Natural killer cell treated with Interleukin-12 subunit alpha and Interleukin-12 subunit beta and Interleukin-15 and Interleukin-18, amount 100 ng/mL, for 72 hours (primary cell): ENCODE measurements around the gene GAS6. TPM values are rescaled to one million over a fixed set of nuclear protein-coding genes. Genes with fewer than 3 reads are reported as not detected.

ENCODE experiments used
- ATAC-seq, 2 donors: fragments of 150-1000 bp; cut with Tn5 transposase in 1 of 2; sonication (Bioruptor Pico), chemical (Tn5 transposase) in 1 of 2; 2 replicates each; pipeline ENCODE4 v1.10.0; 2021
- DNase-seq: peaks from one replicate; pipeline ENCODE4 v3.0.0; 2022; ENCODE audit warnings: low spot score
- H3K27ac Mint-ChIP-seq, 2 donors: 1 replicate in 1 of 2; 2 replicates in 1 of 2; pipeline ENCODE4 v1.8.0; 2022; ENCODE audit warnings: mixed read lengths in 2 of 2, mild to moderate bottlenecking in 1 of 2, moderate library complexity in 1 of 2
- H3K27me3 Mint-ChIP-seq, 2 donors: 1 replicate in 1 of 2; 2 replicates in 1 of 2; pipeline ENCODE4 v1.8.0; 2022; ENCODE audit warnings: mixed read lengths in 2 of 2
- H3K36me3 Mint-ChIP-seq: one replicate; pipeline ENCODE4 v1.8.0; 2022; ENCODE audit warnings: mixed read lengths
- H3K4me1 Mint-ChIP-seq, 2 donors: 1 replicate in 1 of 2; 2 replicates in 1 of 2; pipeline ENCODE4 v1.8.0; 2022; ENCODE audit warnings: low read depth in 2 of 2, mixed read lengths in 2 of 2, mild to moderate bottlenecking in 1 of 2
- H3K4me3 Mint-ChIP-seq: one replicate; pipeline ENCODE4 v1.8.0; 2022; ENCODE audit warnings: mixed read lengths
- H3K9me3 Mint-ChIP-seq: 2 replicates; pipeline ENCODE4 v1.8.0; 2022; ENCODE audit warnings: mixed read lengths
- total RNA-seq, 2 donors: library from RNA; stranded (reverse); gene quantifications; one replicate each; pipeline ENCODE4 v1.2.3, GENCODE V29; 2022

Gene GAS6
- total RNA-seq, 2 donors from 2014 or later, result 0.45 TPM; not detected in 1

GRCh38 chr13:113900646-113901045, 36.8 kb upstream of the GAS6 start:
- Mint-ChIP-seq H3K4me1 (no peaks in the 10 kb centered on the region), H3K36me3 (peaks cover under 1% of the 10 kb centered on the region), H3K27me3 (peaks cover 15 to 17% of the 10 kb centered on the region in 2 donors), H3K9me3 (no peaks in the 10 kb centered on the region), H3K27ac (no peak overlapping the region), H3K4me3 (no peak overlapping the region)
- DNase-seq (no peak), ATAC-seq (no peak)

GRCh38 chr13:113898391-113898790, 34.5 kb upstream of the GAS6 start:
- peaks cover 5% of the 10 kb centered on the region for H3K36me3 Mint-ChIP-seq
- DNase-seq (no peak), ATAC-seq (no peak)
- H3K27me3 Mint-ChIP-seq, result peaks cover 28 to 36% of the 10 kb centered on the region in 2 donors
- H3K9me3 Mint-ChIP-seq, result no peaks in the 10 kb centered on the region
- H3K4me3 Mint-ChIP-seq, result no peak overlapping the region
- H3K27ac Mint-ChIP-seq, result no peak overlapping the region
- H3K4me1 Mint-ChIP-seq, result no peaks in the 10 kb centered on the region

GRCh38 chr13:113897966-113898365, 34.1 kb upstream of the GAS6 start:
- H3K4me3 Mint-ChIP-seq, result no peak overlapping the region
- H3K27me3 Mint-ChIP-seq, result peaks cover 28 to 40% of the 10 kb centered on the region in 2 donors
- DNase-seq (no peak), ATAC-seq (no peak)
- peaks cover 5% of the 10 kb centered on the region for H3K36me3 Mint-ChIP-seq
- no peaks in the 10 kb centered on the region for H3K9me3 Mint-ChIP-seq
- H3K4me1 Mint-ChIP-seq, result no peaks in the 10 kb centered on the region
- no peak overlapping the region for H3K27ac Mint-ChIP-seq

- Mint-ChIP-seq H3K4me3 (no peak overlapping the region), H3K4me1 (no peaks in the 10 kb centered on the region), H3K9me3 (no peaks in the 10 kb centered on the region), H3K27ac (no peak overlapping the region), H3K36me3 (peaks cover 5% of the 10 kb centered on the region), H3K27me3 (peaks cover 28 to 48% of the 10 kb centered on the region in 2 donors)
- DNase-seq (no peak), ATAC-seq (no peak)
Measured at GRCh38 chr13:113897161-113897560, 33.3 kb upstream of the GAS6 start.

- no peaks in the 10 kb centered on the region for H3K4me1 Mint-ChIP-seq
- no peak overlapping the region for H3K4me3 Mint-ChIP-seq
- no peaks in the 10 kb centered on the region for H3K9me3 Mint-ChIP-seq
- DNase-seq (no peak), ATAC-seq (no peak)
- H3K36me3 Mint-ChIP-seq, result peaks cover 5% of the 10 kb centered on the region
- peaks cover 28 to 54% of the 10 kb centered on the region in 2 donors for H3K27me3 Mint-ChIP-seq
- H3K27ac Mint-ChIP-seq, result no peak overlapping the region
Measured at GRCh38 chr13:113895436-113895835, 31.6 kb upstream of the GAS6 start.

GRCh38 chr13:113890774-113891480, 27.1 kb upstream of the GAS6 start:
- Mint-ChIP-seq H3K27me3 (peaks cover 26 to 48% of the 10 kb centered on the region in 2 donors), H3K4me3 (no peak overlapping the region), H3K36me3 (peaks cover 5% of the 10 kb centered on the region), H3K9me3 (no peaks in the 10 kb centered on the region), H3K4me1 (no peaks in the 10 kb centered on the region), H3K27ac (no peak overlapping the region)
- no peak for DNase-seq
- no peak for ATAC-seq

GRCh38 chr13:113889467-113889866, 25.6 kb upstream of the GAS6 start:
- no peaks in the 10 kb centered on the region for H3K9me3 Mint-ChIP-seq
- H3K36me3 Mint-ChIP-seq, result no peaks in the 10 kb centered on the region
- H3K4me3 Mint-ChIP-seq, result no peak overlapping the region
- H3K4me1 Mint-ChIP-seq, result no peaks in the 10 kb centered on the region
- no peak overlapping the region for H3K27ac Mint-ChIP-seq
- H3K27me3 Mint-ChIP-seq, result peaks cover 24 to 41% of the 10 kb centered on the region in 2 donors
- no peak for ATAC-seq
- no peak for DNase-seq

- Mint-ChIP-seq H3K4me3 (no peak overlapping the region), H3K36me3 (no peaks in the 10 kb centered on the region), H3K27ac (no peak overlapping the region), H3K9me3 (no peaks in the 10 kb centered on the region), H3K27me3 (peaks cover 20 to 35% of the 10 kb centered on the region in 2 donors), H3K4me1 (no peaks in the 10 kb centered on the region)
- DNase-seq (no peak), ATAC-seq (no peak)
Measured at GRCh38 chr13:113888701-113889330, 24.9 kb upstream of the GAS6 start.

GRCh38 chr13:113887700-113888201, 23.9 kb upstream of the GAS6 start:
- ATAC-seq (no peak), DNase-seq (no peak)
- peaks cover 18 to 25% of the 10 kb centered on the region in 2 donors for H3K27me3 Mint-ChIP-seq
- no peak overlapping the region for H3K4me3 Mint-ChIP-seq
- H3K36me3 Mint-ChIP-seq, result no peaks in the 10 kb centered on the region
- H3K9me3 Mint-ChIP-seq, result no peaks in the 10 kb centered on the region
- peaks cover 0 to 4% of the 10 kb centered on the region in 2 donors for H3K4me1 Mint-ChIP-seq
- H3K27ac Mint-ChIP-seq, result no peak overlapping the region

GRCh38 chr13:113886561-113887112, 22.8 kb upstream of the GAS6 start:
- DNase-seq (no peak), ATAC-seq (no peak)
- Mint-ChIP-seq H3K27ac (no peak overlapping the region), H3K36me3 (no peaks in the 10 kb centered on the region), H3K9me3 (no peaks in the 10 kb centered on the region), H3K27me3 (peaks cover 14 to 15% of the 10 kb centered on the region in 2 donors), H3K4me3 (no peak overlapping the region), H3K4me1 (peaks cover 9 to 13% of the 10 kb centered on the region in 2 donors)

GRCh38 chr13:113884821-113885220, 20.9 kb upstream of the GAS6 start:
- Mint-ChIP-seq H3K4me3 (no peak overlapping the region), H3K36me3 (no peaks in the 10 kb centered on the region)
- no peak for ATAC-seq

GRCh38 chr13:113883921-113884804, 20.3 kb upstream of the GAS6 start:
- ATAC-seq (no peak), DNase-seq (no peak)
- Mint-ChIP-seq H3K9me3 (no peaks in the 10 kb centered on the region), H3K4me1 (peaks cover 20 to 27% of the 10 kb centered on the region in 2 donors), H3K4me3 (no peak overlapping the region), H3K36me3 (no peaks in the 10 kb centered on the region), H3K27ac (no peak overlapping the region), H3K27me3 (peaks cover 13 to 19% of the 10 kb centered on the region in 2 donors)

More at GRCh38 chr13:113884821-113885220, 20.9 kb upstream of the GAS6 start:
- H3K4me1 Mint-ChIP-seq, result peaks cover 20 to 26% of the 10 kb centered on the region in 2 donors
- no peak for DNase-seq
- H3K9me3 Mint-ChIP-seq, result no peaks in the 10 kb centered on the region
- H3K27me3 Mint-ChIP-seq, result peaks cover 13 to 18% of the 10 kb centered on the region in 2 donors
- no peak overlapping the region for H3K27ac Mint-ChIP-seq

- Mint-ChIP-seq H3K9me3 (no peaks in the 10 kb centered on the region), H3K4me3 (no peak overlapping the region), H3K27ac (peak overlapping the region in 1 of 2 donors; percentile 18), H3K27me3 (peaks cover 13 to 19% of the 10 kb centered on the region in 2 donors), H3K4me1 (peaks cover 20 to 27% of the 10 kb centered on the region in 2 donors), H3K36me3 (no peaks in the 10 kb centered on the region)
- ATAC-seq, result no peak
- no peak for DNase-seq
Measured at GRCh38 chr13:113883314-113883811, 19.5 kb upstream of the GAS6 start.
